ENCODE results near the gene ZC3H10.

GRCh38 chr12:56104815-56105608 is 13.1 kb upstream of the ZC3H10 start:
- no peak for TF ChIP-seq CTCF (IDR thresholded peaks at IDR 0.05; ENCODE audit: low read depth, low read length, missing input control)
- TF ChIP-seq SP1 (IDR thresholded peaks at IDR 0.05): no peak
- no peak for TF ChIP-seq HNF4A (conservative IDR thresholded peaks at IDR 0.05)
- TF ChIP-seq REST (IDR thresholded peaks at IDR 0.05): no peak
- no peak for TF ChIP-seq EGR1 (IDR thresholded peaks at IDR 0.05; ENCODE audit: low read depth in 2 of 2)
- TF ChIP-seq JUND (IDR thresholded peaks at IDR 0.05): no peak
- TF ChIP-seq ZBTB33 (IDR thresholded peaks at IDR 0.05): no peak
- no peak for TF ChIP-seq TAF1 (conservative IDR thresholded peaks at IDR 0.05)
- TF ChIP-seq YY1 (IDR thresholded peaks at IDR 0.05): no peak
- TF ChIP-seq ATF3 (IDR thresholded peaks at IDR 0.05): no peak
- no peak for TF ChIP-seq RAD21 (IDR thresholded peaks at IDR 0.05)

Data from liver (tissue), 3 donors.